DMS 273 (cell line): ENCODE results near the gene KYAT1.

Experiments
- DNase-seq: peaks from one replicate; lab custom pipeline; 2025; ENCODE audit not compliant: unreplicated experiment; lab: John Stamatoyannopoulos, UW

Gene KYAT1

DNA sequence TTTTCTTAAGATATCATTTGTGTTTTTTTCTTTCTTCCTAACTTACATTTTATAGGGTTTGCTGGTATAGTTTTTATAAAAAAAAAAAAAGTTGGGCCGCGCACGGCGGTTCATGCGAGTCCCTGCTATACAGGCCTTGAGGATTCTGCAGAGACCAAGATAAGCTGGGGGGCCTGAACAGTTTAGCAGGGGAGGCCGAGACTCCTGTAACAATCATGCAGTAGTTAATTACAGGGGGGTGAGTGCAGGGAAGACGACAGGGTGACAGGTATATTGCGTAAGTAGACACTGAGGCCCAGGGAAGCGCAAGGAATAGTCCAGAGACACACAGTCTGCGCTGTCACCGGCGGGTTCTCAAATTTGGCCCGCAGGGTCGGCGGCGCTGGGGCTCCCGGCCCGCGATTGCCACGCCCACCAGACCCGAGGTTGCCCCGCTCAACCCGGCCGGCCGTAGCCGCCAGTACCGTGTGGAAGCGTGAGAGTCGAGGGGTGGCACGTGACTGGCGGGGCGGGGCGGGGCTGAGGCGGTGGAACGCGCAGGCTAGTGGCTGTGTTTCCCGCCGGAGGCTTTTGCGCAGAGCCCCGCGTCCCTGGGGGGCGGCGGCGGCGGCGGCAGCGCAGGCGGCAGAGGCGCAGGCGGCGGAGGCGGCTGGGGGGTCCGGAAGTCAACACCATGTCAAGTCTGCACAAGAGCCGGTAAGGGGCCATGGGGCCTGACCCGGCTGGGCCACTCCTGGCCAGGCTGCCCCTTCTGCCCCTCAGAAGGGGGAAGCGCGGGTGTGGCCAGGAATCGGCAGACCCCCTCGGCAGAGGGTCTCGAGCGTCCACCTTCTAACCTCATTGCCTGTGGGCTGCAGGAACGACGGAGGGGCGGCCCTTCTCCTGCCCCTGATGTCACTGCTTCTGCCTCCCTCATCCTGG is 94.8 kb downstream of the KYAT1 start, which contains the start of gene TBC1D13:
Gene TBC1D13, plus strand, starts transcription at position 573 of the 921 bp plus-strand sequence. Its CDS starts 101 bp downstream, at position 674.
- DNase-seq = peak; percentile 93

DNA sequence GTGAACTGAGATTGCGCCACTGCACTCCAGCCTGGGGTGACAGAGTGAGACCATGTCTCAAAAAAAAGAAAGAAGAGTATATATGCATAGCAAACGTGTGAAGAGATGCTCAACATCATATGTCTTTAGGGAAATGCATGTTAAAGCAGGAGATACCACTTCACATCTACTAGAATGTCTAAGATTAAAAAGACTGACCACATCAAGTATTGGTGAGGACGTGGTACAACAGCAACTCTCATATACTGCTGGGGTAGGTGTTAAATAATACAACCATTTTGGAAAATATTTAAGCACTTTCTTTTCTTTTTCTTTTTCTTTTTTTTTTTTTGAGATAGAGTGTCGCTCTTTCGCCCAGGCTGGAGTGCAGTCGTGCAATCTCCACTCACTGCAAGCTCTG is 96.3 kb downstream of the KYAT1 start:
- DNase-seq = no peak
